ENCODE results near the gene VSTM1. TPM values are rescaled to one million over a fixed set of nuclear protein-coding genes. Genes with fewer than 3 reads are reported as not detected.

Gene VSTM1
- total and polyA plus RNA-seq, 12 donors: 0.33 to 0.60 TPM; not detected in 10

DNA sequence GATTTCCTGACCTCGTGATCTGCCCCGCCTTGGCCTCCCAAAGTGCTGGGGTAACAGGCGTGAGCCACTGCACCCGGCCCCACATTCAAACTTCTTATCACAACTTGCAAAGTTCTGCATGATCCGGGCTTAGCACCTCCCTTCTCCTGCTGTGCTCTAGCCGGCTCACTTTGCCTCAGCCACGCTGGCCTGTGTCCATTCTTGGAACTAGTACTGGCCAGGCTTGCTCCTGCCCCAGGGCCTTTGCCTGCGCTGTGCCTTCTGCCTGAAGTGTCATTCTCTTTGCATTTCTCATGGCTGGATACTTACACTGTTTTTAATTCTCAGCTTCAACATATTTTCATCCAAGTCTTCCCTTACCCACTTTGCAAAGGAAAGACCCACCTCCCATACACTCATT, 42.3 kb downstream of the VSTM1 start:
- no peak overlapping the region for H3K4me3 ChIP-seq
- no peak for TF ChIP-seq CTCF (IDR thresholded peaks at IDR 0.05)
- H3K27ac ChIP-seq: no peak overlapping the region
- 78 to 79% methylated on average over 8 of the region's 8 CpGs for WGBS, 2 donors
- peaks cover 0 to 3% (median 0%) of the 10 kb centered on the region in 11 donors for H3K9me3 ChIP-seq
- DNase-seq: no peak
- no peaks in the 10 kb centered on the region for H3K36me3 ChIP-seq
- H3K4me1 ChIP-seq: peaks cover 0 to 34% (median 0%) of the 10 kb centered on the region in 9 donors
- ATAC-seq: no peak
- H3K27me3 ChIP-seq: peaks cover 0 to 47% (median 28%) of the 10 kb centered on the region in 7 donors
- intact Hi-C loops (cut with DNase I): loop anchor here (2.0 to 10.0 kb wide), 5 partner anchors 114 to 217 kb away; partner anchors contain the start of gene CACNG7 (in 9 of the 10)

DNA sequence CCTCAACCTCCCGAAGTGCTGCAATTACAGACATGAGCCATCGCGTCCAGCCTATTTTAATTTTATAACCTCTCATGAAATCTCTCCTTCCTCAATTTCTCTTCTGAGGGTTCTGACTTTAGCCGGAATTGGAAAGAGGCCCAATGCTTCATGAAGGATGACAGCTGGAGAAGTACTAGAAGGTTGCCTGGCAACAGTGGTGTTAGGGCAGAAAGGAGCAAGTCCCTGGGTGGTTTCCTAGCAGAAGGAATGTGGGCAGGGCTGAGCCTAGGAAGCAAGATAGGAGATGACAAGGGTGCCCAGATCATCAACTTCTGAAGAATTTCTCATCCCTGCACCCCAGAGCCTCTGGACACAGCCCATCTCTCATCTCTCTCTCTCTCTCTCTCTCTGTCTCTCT, 46.4 kb downstream of the VSTM1 start:
- intact Hi-C loops (cut with DNase I): no loop called here
- peaks cover 0 to 13% (median 0%) of the 10 kb centered on the region in 9 donors for H3K4me1 ChIP-seq
- DNase-seq: no peak
- no peak for TF ChIP-seq CTCF (IDR thresholded peaks at IDR 0.05)
- H3K9me3 ChIP-seq: peaks cover 0 to 3% (median 0%) of the 10 kb centered on the region in 11 donors
- 72 to 74% methylated on average over 4 of the region's 4 CpGs for whole genome bisulfite sequencing, 2 donors
- H3K36me3 ChIP-seq: no peaks in the 10 kb centered on the region
- H3K4me3 ChIP-seq: no peak overlapping the region
- H3K27ac ChIP-seq: no peak overlapping the region
- H3K27me3 ChIP-seq: peaks cover 0 to 57% (median 40%) of the 10 kb centered on the region in 7 donors
- ATAC-seq: no peak

- no peak overlapping the region for H3K27ac ChIP-seq
- no peak for TF ChIP-seq CTCF (IDR thresholded peaks at IDR 0.05)
- 42 to 44% methylated on average over 19 of the region's 19 CpGs for WGBS, 2 donors
- intact Hi-C loops (cut with DNase I): loop anchor here in 1 of 10 donors (5.0 kb wide), 1 partner anchor 963 kb away; no protein-coding TSS in a partner anchor
- no peak for DNase-seq
- ATAC-seq: no peak
- no peak overlapping the region for H3K4me3 ChIP-seq
- H3K36me3 ChIP-seq: no peaks in the 10 kb centered on the region
- peaks cover 2 to 68% (median 60%) of the 10 kb centered on the region in 7 donors for H3K27me3 ChIP-seq
- H3K9me3 ChIP-seq: peaks cover 0 to 3% (median 0%) of the 10 kb centered on the region in 11 donors
- H3K4me1 ChIP-seq: peaks cover 0 to 13% (median 0%) of the 10 kb centered on the region in 9 donors
These were observed 48.7 kb downstream of the VSTM1 start for GRCh38 chr19:54014920-54015560.

DNA sequence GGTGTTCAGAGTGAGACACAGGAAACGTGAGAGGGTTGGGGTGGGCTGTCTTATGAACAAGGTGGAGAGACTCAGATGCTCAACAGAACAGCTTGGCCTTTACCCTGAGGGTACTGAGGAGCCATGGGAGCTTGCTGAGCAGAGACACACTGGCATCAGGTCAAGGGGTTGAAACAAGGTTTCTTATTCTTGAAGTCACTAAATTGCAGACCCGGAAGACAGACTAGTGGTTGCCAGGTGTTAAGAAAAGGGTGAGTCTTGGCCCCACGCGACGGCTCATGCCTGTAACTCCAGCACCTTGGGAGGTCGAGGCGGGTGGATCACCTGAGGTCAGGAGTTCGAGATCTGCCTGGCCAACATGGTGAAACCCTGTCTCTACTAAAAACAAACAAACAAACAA, 49.8 kb downstream of the VSTM1 start:
- Histone ChIP-seq H3K9me3 (peaks cover 0 to 3% (median 0%) of the 10 kb centered on the region in 11 donors), H3K27ac (no peak overlapping the region), H3K4me1 (peaks cover 0 to 1% (median 0%) of the 10 kb centered on the region in 9 donors), H3K27me3 (peaks cover 6 to 75% (median 69%) of the 10 kb centered on the region in 7 donors), H3K36me3 (no peaks in the 10 kb centered on the region), H3K4me3 (no peak overlapping the region)
- intact Hi-C loops (cut with DNase I): loop anchor here in 1 of 10 donors (5.0 kb wide), 1 partner anchor 962 kb away; no protein-coding TSS in a partner anchor
- no peak for ATAC-seq
- no peak for TF ChIP-seq CTCF (IDR thresholded peaks at IDR 0.05)
- no peak for DNase-seq
- whole genome bisulfite sequencing, 2 donors: 79 to 84% methylated on average over 7 to 8 of the region's 8 CpGs

All from heart right ventricle (tissue), 16 donors.